HepG2 (cell line): ENCODE data around the gene FRK. TPM values are rescaled to one million over a fixed set of nuclear protein-coding genes. Genes with fewer than 3 reads are reported as not detected.

Experiments
- ADNP ChIP-seq: sonication (generic); formaldehyde crosslinking; IDR thresholded peaks from 2 replicates; pipeline ENCODE4 v1.4.0; 2020; ENCODE audit warnings: missing genetic modification reagents
- DNMT1 ChIP-seq: sonication (generic); formaldehyde crosslinking; IDR thresholded peaks from 2 replicates; pipeline ENCODE4 v1.5.1; 2020; ENCODE audit warnings: mild to moderate bottlenecking, missing genetic modification reagents
- E2F1 ChIP-seq: sonication (generic); formaldehyde crosslinking; IDR thresholded peaks from 2 replicates; pipeline ENCODE4 v1.5.0; 2020; ENCODE audit warnings: missing genetic modification reagents
- GABPA ChIP-seq, 2 experiments: IDR thresholded peaks; 2 replicates each; pipeline ENCODE4 v1.6.1; 2011 to 2016; ENCODE audit warnings: low read depth in 2 of 2, low read length in 1 of 2, missing biosample characterization in 1 of 2, missing genetic modification characterization in 1 of 2
- HMGA1 ChIP-seq: sonication (generic); formaldehyde crosslinking; conservative IDR thresholded peaks from 2 replicates; pipeline ENCODE4 v1.4.0; 2020; ENCODE audit warnings: missing genetic modification reagents
- KLF12 ChIP-seq: sonication (generic); formaldehyde crosslinking; IDR thresholded peaks from 2 replicates; pipeline ENCODE4 v1.4.0; 2020; ENCODE audit warnings: missing genetic modification reagents, borderline replicate concordance
- KLF6 ChIP-seq: IDR thresholded peaks from 2 replicates; pipeline ENCODE4 v1.8.0; 2016; ENCODE audit warnings: missing biosample characterization, missing genetic modification reagents
- MAFG ChIP-seq: sonication (generic); formaldehyde crosslinking; IDR thresholded peaks from 2 replicates; pipeline ENCODE4 v1.5.1; 2020; ENCODE audit warnings: mild to moderate bottlenecking, missing genetic modification reagents
- MED8 ChIP-seq: sonication (generic); formaldehyde crosslinking; IDR thresholded peaks from 2 replicates; pipeline ENCODE4 v1.8.1; 2023; ENCODE audit warnings: mild to moderate bottlenecking, missing genetic modification reagents; ENCODE audit not compliant: insufficient replicate concordance
- NAIF1 ChIP-seq: sonication (generic); formaldehyde crosslinking; IDR thresholded peaks from 2 replicates; pipeline ENCODE4 v1.5.0; 2020; ENCODE audit warnings: mild to moderate bottlenecking, missing genetic modification reagents, borderline replicate concordance
- PITX1 ChIP-seq: sonication (generic); formaldehyde crosslinking; IDR thresholded peaks from 2 replicates; pipeline ENCODE4 v1.5.1; 2020; ENCODE audit warnings: mild to moderate bottlenecking, missing genetic modification reagents
- PPARG ChIP-seq: conservative IDR thresholded peaks from 2 replicates; pipeline ENCODE4 v1.6.1; 2016; ENCODE audit warnings: missing biosample characterization, missing genetic modification reagents
- RBM39 ChIP-seq: fragments of 200-400 bp; formaldehyde crosslinking; IDR thresholded peaks from one replicate; pipeline ENCODE4 v1.6.1; 2018; ENCODE audit warnings: antibody characterized with exemption, mild to moderate bottlenecking, low read depth, low read length; ENCODE audit not compliant: poor library complexity, severe bottlenecking
- RFX5 ChIP-seq: IDR thresholded peaks from 2 replicates; pipeline ENCODE4 v1.6.1; 2011; ENCODE audit warnings: low read depth, low read length, improper control_type of control experiment
- SP4 ChIP-seq: sonication (generic); formaldehyde crosslinking; IDR thresholded peaks from 2 replicates; pipeline ENCODE4 v1.8.1; 2023; ENCODE audit warnings: mild to moderate bottlenecking, missing genetic modification reagents
- ZKSCAN8 ChIP-seq: IDR thresholded peaks from 2 replicates; pipeline ENCODE4 v1.6.1; 2016; ENCODE audit warnings: borderline replicate concordance, missing genetic modification reagents, missing compliant biosample characterization
- ZNF20 ChIP-seq: sonication (generic); formaldehyde crosslinking; IDR thresholded peaks from 2 replicates; pipeline ENCODE4 v1.4.0; 2020; ENCODE audit warnings: mild to moderate bottlenecking, moderate library complexity, missing genetic modification reagents
- ZNF275 ChIP-seq: sonication (generic); formaldehyde crosslinking; IDR thresholded peaks from 2 replicates; pipeline ENCODE4 v1.8.0; 2022; ENCODE audit warnings: missing genetic modification reagents, mild to moderate bottlenecking, inconsistent platforms, borderline replicate concordance
- ZNF512B ChIP-seq: sonication (generic); formaldehyde crosslinking; IDR thresholded peaks from 2 replicates; pipeline ENCODE4 v1.5.1; 2020; ENCODE audit warnings: missing genetic modification reagents, mild to moderate bottlenecking, borderline replicate concordance
- ZNF569 ChIP-seq: sonication (generic); formaldehyde crosslinking; IDR thresholded peaks from 2 replicates; pipeline ENCODE4 v1.5.0; 2020; ENCODE audit warnings: mild to moderate bottlenecking, missing genetic modification reagents, moderate library complexity, borderline replicate concordance
- ZNF580 ChIP-seq: IDR thresholded peaks from 2 replicates; pipeline ENCODE4 v1.6.1; 2016; ENCODE audit warnings: low read depth, borderline replicate concordance
- ZNF639 ChIP-seq: conservative IDR thresholded peaks from 2 replicates; pipeline ENCODE4 v1.6.1; 2018; ENCODE audit warnings: missing genetic modification reagents
- polyA plus RNA-seq, 8 experiments: library from polyadenylated mRNA; depleted of rRNA in 3 of 8; stranded (reverse) in 7 of 8; unstranded in 1 of 8; fragments of >200 nt; fragmentation: Illumina TruSeq in 4 of 8; extraction: Trizol in 4 of 8; gene quantifications; 2 replicates each; pipeline versions ENCODE4 v1.2.1 to v1.2.3, GENCODE V29; 2011 to 2016; ENCODE audit warnings: low read depth in 4 of 8, missing spikeins in 1 of 8, mixed read lengths in 1 of 8; ENCODE audit not compliant: insufficient read depth in 1 of 8
- total RNA-seq, 5 experiments: library from RNA; depleted of rRNA; stranded (reverse); fragments of >200 nt; fragmentation: Illumina TruSeq; extraction: Trizol; gene quantifications; 2 replicates each; pipeline ENCODE4 v1.2.3, GENCODE V29; 2016; ENCODE audit warnings: low read depth in 1 of 5

FRK gene
- total and polyA plus RNA-seq, 2 of the 13 experiments (the other 11 are each of a cell fraction or from before 2014, with no cell fraction given): 1.3 to 2.9 TPM

- no peak for TF ChIP-seq ZNF639
- no peak for TF ChIP-seq DNMT1 (CRISPR knock-in tag)
- TF ChIP-seq PITX1 (CRISPR knock-in tag): 0 out of 2 replicates have a peak, but pooled peaks have one; percentile 48
- TF ChIP-seq ADNP (CRISPR knock-in tag): no peak
- no peak for TF ChIP-seq ZNF275 (CRISPR knock-in tag)
- TF ChIP-seq GABPA (IDR thresholded peaks at IDR 0.05; ENCODE audit: low read depth, low read length): no peak
- no peak for TF ChIP-seq GABPA (CRISPR knock-in tag; IDR thresholded peaks at IDR 0.05; ENCODE audit: low read depth)
- no peak for TF ChIP-seq NAIF1 (CRISPR knock-in tag)
- TF ChIP-seq MAFG (CRISPR knock-in tag): no peak
- no peak for TF ChIP-seq MED8
- TF ChIP-seq ZNF580: no peak
- TF ChIP-seq SP4 (CRISPR knock-in tag): no peak
- TF ChIP-seq RFX5: no peak
- no peak for TF ChIP-seq RBM39
- 0 out of 2 replicates have a peak, but pooled peaks have one; percentile 37 for TF ChIP-seq KLF6 (CRISPR knock-in tag)
- no peak for TF ChIP-seq ZNF512B
- no peak for TF ChIP-seq HMGA1 (CRISPR knock-in tag)
- TF ChIP-seq ZNF20 (CRISPR knock-in tag): no peak
- TF ChIP-seq E2F1 (CRISPR knock-in tag): no peak
- TF ChIP-seq KLF12 (CRISPR knock-in tag): no peak
- TF ChIP-seq PPARG: 0 out of 2 replicates have a peak, but pooled peaks have one; percentile 30
- no peak for TF ChIP-seq ZNF569
- peak; percentile 76; the same call in 1 of the 2 replicates for TF ChIP-seq ZKSCAN8 (CRISPR knock-in tag)
These were observed 49.8 kb downstream of the FRK start (continued) for GRCh38 chr6:116010790-116011401.
